Right cardiac atrium (tissue), 5 donors: Measurements from ENCODE around the gene NEGR1. TPM values are rescaled to one million over a fixed set of nuclear protein-coding genes. Genes with fewer than 3 reads are reported as not detected.
A peak's percentile ranks its signal among the peaks of the same experiment; 100 is the strongest.

ENCODE experiments used
- ATAC-seq, 2 donors: fragments of 200-7000 bp; cut with Tn5 transposase; one replicate each; pipeline versions ENCODE4 v1.8.0 to v1.9.1; 2020; ENCODE audit warnings: moderate library complexity in 2 of 2, mild to moderate bottlenecking in 1 of 2
- DNase-seq, 3 donors: peaks; one replicate each; pipeline ENCODE4 v3.0.0-alpha.2; 2020
- H3K27ac ChIP-seq: one replicate; pipeline ENCODE4 v1.5.1; 2013; ENCODE audit warnings: mild to moderate bottlenecking, low read length, control low read depth, moderate library complexity
- H3K27me3 ChIP-seq: one replicate; pipeline ENCODE4 v1.6.1; 2013; ENCODE audit not compliant: control insufficient read depth, insufficient read depth
- H3K4me1 ChIP-seq: one replicate; pipeline ENCODE4 v1.6.1; 2013; ENCODE audit warnings: low read length; ENCODE audit not compliant: control insufficient read depth, insufficient read depth
- H3K4me3 ChIP-seq: one replicate; pipeline ENCODE4 v1.5.1; 2013; ENCODE audit warnings: low read length, control low read depth
- H3K9me3 ChIP-seq: one replicate; pipeline ENCODE4 v1.6.1; 2013; ENCODE audit warnings: low read length; ENCODE audit not compliant: control insufficient read depth
- WGBS: extraction: QIAGEN DNeasy Blood & Tissue Kit; methylation state at CpG from one replicate; pipeline ENCODE4 v1.1.7; 2013; 5-methylcytosine and 5-hydroxymethylcytosine counted together
- intact Hi-C, 4 donors: fragments of 100-400 bp; cut with DNase I; formaldehyde crosslinking; loops; one replicate each; pipeline versions ENCODE4 v1.11.0 to v1.14.0; 2022 to 2023
- polyA plus RNA-seq: library from polyadenylated mRNA; stranded (reverse); fragments of 200-250 nt; gene quantifications from one replicate; pipeline ENCODE4 v1.2.3, GENCODE V29; 2013
- total RNA-seq, 4 donors: library from RNA; stranded (reverse); fragmentation: NEBNext Ultra II Directional; extraction: Animal tissue kit (Norgen Biotek cat#: 25700); gene quantifications; one replicate each; pipeline ENCODE4 v1.2.1, GENCODE V29; 2021
- donor health status: healthy with polysubstance abuse.
- donor health status: DM: no; HTN: yes; CAD: no.
- donor health status: DM: no; HTN: no; CAD: no.
- donor health status: DM: no; HTN: yes; CAD: no; lungs with severe emphysema.
- donor health status: DM: yes; HTN: yes; CAD: no.

Gene NEGR1
- total and polyA plus RNA-seq, 5 donors = 9.1 to 26.1 (median 24.2) TPM

DNA sequence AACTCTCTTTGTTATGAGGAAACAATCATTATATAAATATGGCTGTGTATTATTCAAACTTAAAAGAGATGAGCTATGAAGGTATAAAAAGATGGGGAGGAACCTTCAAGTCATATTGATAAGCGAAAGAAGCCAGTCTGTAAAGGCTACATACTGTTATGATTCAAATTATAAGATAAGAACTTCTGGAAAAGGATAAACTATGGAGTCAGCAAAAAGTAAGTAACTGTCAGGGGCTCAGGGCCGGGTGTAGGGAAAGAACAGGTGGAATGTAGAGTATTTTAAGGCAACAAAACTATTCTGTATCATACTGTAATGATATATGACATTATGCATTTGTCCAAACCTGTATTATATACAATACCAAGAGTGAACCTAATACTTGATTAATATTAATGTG lies 628.4 kb downstream of the NEGR1 start:
- Histone ChIP-seq H3K27ac (no peak overlapping the region), H3K9me3 (no peaks in the 10 kb centered on the region), H3K4me3 (no peak overlapping the region), H3K27me3 (no peaks in the 10 kb centered on the region), H3K4me1 (no peaks in the 10 kb centered on the region)
- WGBS = 84% methylated on average over 2 of the region's 2 CpGs
- ATAC-seq = no peak
- no peak for DNase-seq
- intact Hi-C loops = no loop called here

DNA sequence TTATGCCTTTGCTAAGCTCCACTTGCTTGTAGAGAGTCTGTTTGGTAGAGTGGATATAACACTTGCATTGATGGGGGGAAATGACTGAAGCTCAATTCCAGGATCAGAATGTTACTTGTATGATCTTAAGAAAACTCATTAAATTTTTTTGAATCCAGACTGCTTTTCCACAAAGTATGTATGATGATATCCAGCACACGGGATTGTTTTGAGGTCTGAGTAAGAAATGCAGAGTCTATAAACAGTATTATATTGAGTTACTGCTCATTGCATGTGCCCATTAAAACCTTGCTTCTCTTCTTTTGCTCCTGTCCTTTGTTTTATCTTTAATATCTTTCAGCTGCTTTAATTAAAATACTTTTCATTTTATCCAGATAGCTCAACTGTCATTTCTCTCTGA lies 631.1 kb downstream of the NEGR1 start:
- Histone ChIP-seq H3K27ac (no peak overlapping the region), H3K4me3 (no peak overlapping the region), H3K4me1 (no peaks in the 10 kb centered on the region), H3K27me3 (no peaks in the 10 kb centered on the region), H3K9me3 (no peaks in the 10 kb centered on the region)
- ATAC-seq (no peak), DNase-seq (no peak)
- intact Hi-C loops = no loop called here
- WGBS = 70% methylated on average over 1 of the region's 1 CpG

DNA sequence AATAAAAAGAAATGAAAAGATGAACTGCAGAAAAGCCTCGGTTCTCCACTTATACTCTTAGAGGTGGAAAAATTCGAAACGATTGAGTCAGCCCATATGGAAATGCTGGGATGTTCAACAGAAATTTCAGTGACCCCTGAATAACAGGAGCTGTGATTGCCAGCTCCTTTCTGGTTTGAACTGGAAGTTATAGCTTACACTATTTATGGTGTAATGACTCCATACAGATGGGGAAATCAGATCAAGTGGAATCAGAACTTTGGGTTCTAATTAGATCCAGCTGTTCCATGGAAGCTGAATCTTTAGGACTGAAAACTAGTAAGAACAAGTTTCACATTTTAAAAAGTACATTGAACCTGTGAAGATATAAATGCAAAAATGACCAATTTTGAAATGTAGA lies 632.2 kb downstream of the NEGR1 start:
- DNase-seq = no peak
- no peak for ATAC-seq
- no peak overlapping the region for H3K27ac ChIP-seq
- 78% methylated on average over 3 of the region's 3 CpGs for WGBS
- no peak overlapping the region for H3K4me3 ChIP-seq
- intact Hi-C loops = no loop called here
- H3K4me1 ChIP-seq = no peaks in the 10 kb centered on the region
- no peaks in the 10 kb centered on the region for H3K9me3 ChIP-seq
- no peaks in the 10 kb centered on the region for H3K27me3 ChIP-seq

DNA sequence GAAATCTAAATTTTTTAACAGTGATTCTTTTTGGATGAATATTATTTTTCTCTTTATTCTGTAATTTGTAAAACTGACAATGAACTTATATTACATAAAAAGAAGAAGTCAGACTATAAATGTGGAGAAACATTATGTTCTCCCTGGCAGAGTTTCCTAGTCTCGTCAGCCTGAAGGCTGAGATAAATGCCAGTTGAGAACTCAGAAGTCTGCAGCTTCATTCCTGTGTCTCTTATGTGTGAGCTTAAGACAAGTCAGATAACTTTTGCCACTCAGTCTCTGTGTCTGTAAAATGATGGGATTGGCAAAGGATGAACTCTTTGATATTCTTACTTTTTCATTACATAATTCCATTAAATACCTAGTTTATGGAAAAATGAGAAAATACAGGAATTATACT lies 632.7 kb downstream of the NEGR1 start:
- 12% methylated on average over 1 of the region's 1 CpG for WGBS
- H3K4me1 ChIP-seq = no peaks in the 10 kb centered on the region
- H3K27me3 ChIP-seq = no peaks in the 10 kb centered on the region
- no peaks in the 10 kb centered on the region for H3K9me3 ChIP-seq
- no peak overlapping the region for H3K4me3 ChIP-seq
- DNase-seq (no peak), ATAC-seq (no peak)
- intact Hi-C loops = no loop called here
- H3K27ac ChIP-seq = no peak overlapping the region

DNA sequence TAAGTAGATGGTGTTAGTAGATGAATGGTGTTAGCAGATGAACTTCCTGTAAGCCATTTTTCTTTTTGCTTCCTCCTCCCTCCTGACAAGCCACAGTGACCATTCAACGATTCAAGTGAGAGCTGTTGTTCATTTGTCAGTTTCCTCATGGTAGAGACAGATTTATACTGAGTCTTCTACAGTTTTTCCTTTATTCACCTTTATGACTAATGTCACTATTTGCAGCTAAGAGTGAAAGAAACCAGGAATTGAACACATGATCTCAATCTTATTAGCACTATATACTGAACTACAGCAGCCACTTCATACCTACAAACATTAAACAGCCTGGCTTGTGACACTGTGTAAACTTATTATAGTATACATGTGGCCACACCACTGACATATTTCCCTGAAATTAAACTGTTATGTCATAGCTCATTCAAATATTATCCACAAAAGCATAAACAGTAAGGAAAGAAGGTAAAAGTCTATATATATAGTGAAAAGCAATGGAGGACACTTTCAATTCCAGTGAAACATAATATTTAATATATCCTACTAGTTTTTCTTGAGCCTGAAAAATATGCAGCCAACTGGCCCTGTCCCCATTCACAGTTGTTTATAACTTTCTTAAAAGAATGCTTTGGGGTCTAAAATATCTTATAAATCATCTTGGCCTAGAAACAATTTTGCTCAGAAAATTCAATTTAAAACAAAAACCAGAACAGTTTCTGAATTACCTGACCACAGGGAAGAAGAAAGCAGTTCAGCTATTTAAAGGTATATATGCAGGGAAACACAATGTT lies 634.6 kb downstream of the NEGR1 start:
- 73% methylated on average over 1 of the region's 1 CpG for WGBS
- H3K27me3 ChIP-seq = no peaks in the 10 kb centered on the region
- H3K9me3 ChIP-seq = no peaks in the 10 kb centered on the region
- DNase-seq (no peak), ATAC-seq (no peak)
- intact Hi-C loops = no loop called here
- no peak overlapping the region for H3K4me3 ChIP-seq
- H3K4me1 ChIP-seq = no peaks in the 10 kb centered on the region
- no peak overlapping the region for H3K27ac ChIP-seq

DNA sequence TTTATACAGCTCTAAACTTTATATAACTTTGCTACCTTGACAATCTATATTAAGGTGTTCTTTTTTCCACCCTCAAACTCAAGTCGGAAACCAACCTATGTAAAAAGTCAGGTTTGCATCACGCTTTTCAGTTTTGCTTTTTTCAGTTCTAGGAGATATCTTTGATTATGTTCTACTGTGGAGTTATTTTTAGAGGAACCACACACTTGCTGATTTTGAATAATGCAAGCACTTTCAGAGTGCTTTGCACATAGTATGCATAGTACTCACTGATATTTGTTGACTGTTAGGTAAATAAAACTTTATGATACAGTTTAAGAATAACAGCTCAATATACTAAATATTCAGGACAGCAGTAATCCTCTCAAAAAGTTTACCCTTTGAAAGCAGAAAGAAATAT lies 637.3 kb downstream of the NEGR1 start:
- Histone ChIP-seq H3K9me3 (no peaks in the 10 kb centered on the region), H3K4me3 (no peak overlapping the region), H3K27ac (no peak overlapping the region), H3K27me3 (no peaks in the 10 kb centered on the region), H3K4me1 (peaks cover 1% of the 10 kb centered on the region)
- DNase-seq (no peak), ATAC-seq (no peak)
- 79% methylated on average over 2 of the region's 2 CpGs for WGBS
- intact Hi-C loops = no loop called here

DNA sequence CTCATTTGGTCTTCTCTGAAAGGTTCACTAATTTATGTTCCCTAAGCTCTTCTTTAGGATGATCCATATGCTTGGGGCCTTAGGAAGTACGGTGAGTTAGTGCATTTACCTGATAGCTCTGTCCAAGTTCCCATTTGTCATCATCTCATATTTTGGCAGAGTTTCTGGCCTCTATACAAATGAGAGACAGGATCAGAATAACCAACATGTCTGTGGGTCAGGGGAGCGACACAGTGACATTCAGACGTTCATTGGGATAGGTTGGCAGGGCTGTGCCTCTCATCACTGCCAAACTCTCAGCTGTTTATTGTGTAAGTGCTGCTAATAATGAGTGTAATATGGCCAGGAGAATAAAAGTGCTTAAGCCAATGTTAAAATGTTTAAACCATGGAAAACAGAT lies 640.4 kb downstream of the NEGR1 start:
- ATAC-seq = peak; percentile 67 to 69

DNA sequence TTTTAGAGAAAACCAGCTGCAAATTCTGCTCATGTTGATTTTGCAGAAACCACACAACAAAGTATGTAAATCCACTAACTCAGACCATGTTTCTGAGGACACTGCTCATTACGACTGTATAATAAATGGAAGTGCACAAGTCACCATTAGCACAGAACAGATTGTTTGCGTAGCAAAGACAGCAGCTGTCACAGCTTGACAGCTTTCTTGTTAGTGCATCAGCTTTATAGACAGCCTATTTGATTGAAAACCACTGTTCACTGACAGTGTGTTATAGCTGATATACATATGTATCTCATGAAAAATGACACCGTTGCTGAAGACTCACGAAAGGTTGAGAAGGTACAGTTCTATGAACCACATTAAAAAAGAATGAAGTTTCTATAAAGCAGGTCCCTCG lies 641.3 kb downstream of the NEGR1 start:
- no peak overlapping the region for H3K27ac ChIP-seq
- 89% methylated on average over 5 of the region's 5 CpGs for WGBS
- H3K9me3 ChIP-seq = no peaks in the 10 kb centered on the region
- no peak for DNase-seq
- H3K4me3 ChIP-seq = no peak overlapping the region
- no peak for ATAC-seq
- H3K27me3 ChIP-seq = no peaks in the 10 kb centered on the region
- intact Hi-C loops = no loop called here
- peaks cover 1% of the 10 kb centered on the region for H3K4me1 ChIP-seq

More for the DNA sequence above, 640.4 kb downstream of the NEGR1 start:
- no peak overlapping the region for H3K4me3 ChIP-seq
- intact Hi-C loops = no loop called here
- 48% methylated on average over 3 of the region's 3 CpGs for WGBS
- H3K27me3 ChIP-seq = no peaks in the 10 kb centered on the region
- no peaks in the 10 kb centered on the region for H3K9me3 ChIP-seq
- H3K4me1 ChIP-seq = peaks cover 1% of the 10 kb centered on the region
- H3K27ac ChIP-seq = no peak overlapping the region
- DNase-seq = peak; percentile 39 to 53 (median 53)

DNA sequence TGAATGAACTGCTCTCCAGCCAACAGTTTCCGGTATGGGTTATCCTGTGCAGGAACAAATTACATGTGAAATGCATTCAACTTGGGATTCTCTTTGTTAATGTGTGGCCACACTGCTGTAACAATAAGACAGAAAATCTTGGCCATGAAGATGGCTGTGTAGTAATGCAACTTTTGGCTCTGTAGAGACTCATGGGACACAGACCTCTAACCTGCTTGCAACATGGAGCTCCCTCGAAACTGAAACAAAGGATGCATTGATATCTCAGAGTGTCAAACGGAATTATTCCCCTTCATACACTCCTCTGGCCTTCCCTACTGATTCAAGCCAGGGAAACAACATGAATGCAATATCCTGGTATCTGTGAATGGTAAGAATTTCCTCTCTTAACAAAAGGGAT lies 642.2 kb downstream of the NEGR1 start:
- no peak overlapping the region for H3K4me3 ChIP-seq
- H3K4me1 ChIP-seq = peaks cover 1% of the 10 kb centered on the region
- ATAC-seq (peak; percentile 82 to 87), DNase-seq (peak in 1 of 3 donors; percentile 16)
- intact Hi-C loops = no loop called here
- no peaks in the 10 kb centered on the region for H3K27me3 ChIP-seq
- 28% methylated on average over 3 of the region's 3 CpGs for WGBS
- H3K9me3 ChIP-seq = no peaks in the 10 kb centered on the region
- H3K27ac ChIP-seq = no peak overlapping the region

DNA sequence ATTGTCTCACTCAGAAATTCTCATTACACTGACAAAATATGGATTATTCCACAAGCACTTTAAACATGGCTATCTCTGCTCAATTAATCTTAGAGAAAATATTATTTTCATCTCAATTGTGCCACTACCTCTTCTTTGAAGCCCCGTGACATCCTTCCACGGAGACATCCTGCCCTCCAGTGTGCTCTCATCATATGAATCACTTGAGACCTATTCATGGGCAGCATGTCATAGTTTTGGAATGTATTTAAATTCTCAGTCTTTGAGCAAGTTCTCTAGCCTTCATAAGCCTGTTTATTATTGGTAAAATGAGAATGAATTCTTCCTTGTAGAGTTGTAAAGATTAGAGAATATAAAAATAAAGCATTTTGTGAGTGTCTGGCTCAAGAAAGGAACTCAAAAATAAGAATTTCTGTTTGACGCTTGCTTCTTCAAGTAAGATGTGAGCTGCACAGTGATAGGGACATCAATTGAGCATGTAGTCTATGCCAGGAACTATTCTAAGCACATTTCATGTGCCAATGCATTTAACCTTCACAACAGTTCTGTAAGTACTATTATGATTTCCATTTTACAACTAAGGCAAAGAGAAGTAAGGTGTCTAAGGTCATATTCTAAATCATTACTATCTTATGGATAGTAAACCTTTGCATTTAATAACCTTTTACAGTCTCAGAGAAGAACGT lies 644.1 kb downstream of the NEGR1 start:
- no peak overlapping the region for H3K27ac ChIP-seq
- ATAC-seq (peak; percentile 52 to 69), DNase-seq (peak in 1 of 3 donors; percentile 20)
- H3K4me1 ChIP-seq = peaks cover 1% of the 10 kb centered on the region
- H3K4me3 ChIP-seq = no peak overlapping the region
- no peaks in the 10 kb centered on the region for H3K9me3 ChIP-seq
- 48% methylated on average over 4 of the region's 4 CpGs for WGBS
- intact Hi-C loops = no loop called here
- H3K27me3 ChIP-seq = no peaks in the 10 kb centered on the region

DNA sequence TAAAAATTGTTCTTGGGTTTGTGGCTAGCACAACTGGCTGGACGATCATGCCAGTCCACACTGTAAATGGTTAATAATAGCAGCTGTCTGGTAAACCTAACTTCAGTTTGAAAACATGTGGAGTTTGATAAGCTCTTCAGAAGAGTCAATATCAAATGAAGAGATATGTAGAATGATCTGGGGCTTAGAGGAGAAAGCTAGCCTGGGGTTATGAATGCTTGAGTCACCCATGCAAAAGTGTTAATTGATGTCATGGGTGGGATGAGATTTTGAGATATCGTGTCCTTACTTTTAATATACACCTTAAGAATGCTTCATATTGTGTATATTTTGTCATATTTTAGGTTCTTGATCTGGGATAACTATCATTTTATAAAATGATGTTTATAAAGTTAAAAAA lies 646.8 kb downstream of the NEGR1 start:
- peaks cover 1% of the 10 kb centered on the region for H3K4me1 ChIP-seq
- H3K9me3 ChIP-seq = no peaks in the 10 kb centered on the region
- H3K27ac ChIP-seq = no peak overlapping the region
- WGBS = 87% methylated on average over 2 of the region's 2 CpGs
- DNase-seq (no peak), ATAC-seq (no peak)
- H3K27me3 ChIP-seq = no peaks in the 10 kb centered on the region
- intact Hi-C loops = no loop called here
- no peak overlapping the region for H3K4me3 ChIP-seq
